BLaER1 treated with 17β-estradiol and CSF1 and Interleukin-3, amounts not matched to agents 10 nM and 100 nM (cell line): ENCODE results near the gene BMP6.

Experiments used
- H3K27ac ChIP-seq, 11 experiments: shearing (Covaris generic); formaldehyde crosslinking; 2 replicates each; pipeline ENCODE4 v1.8.1; 2022
- H3K27me3 ChIP-seq, 11 experiments: shearing (Covaris generic); formaldehyde crosslinking; 2 replicates each; pipeline ENCODE4 v1.8.1; 2022
- H3K36me3 ChIP-seq, 11 experiments: shearing (Covaris generic); formaldehyde crosslinking; 2 replicates each; pipeline ENCODE4 v1.8.1; 2022
- H3K4me1 ChIP-seq, 10 experiments: shearing (Covaris generic); formaldehyde crosslinking; 2 replicates each; pipeline ENCODE4 v1.8.1; 2022
- H3K4me2 ChIP-seq, 11 experiments: shearing (Covaris generic); formaldehyde crosslinking; 2 replicates each; pipeline ENCODE4 v1.8.1; 2022
- H3K4me3 ChIP-seq, 10 experiments: shearing (Covaris generic); formaldehyde crosslinking; 2 replicates each; pipeline ENCODE4 v1.8.1; 2022
- H3K9ac ChIP-seq, 11 experiments: shearing (Covaris generic); formaldehyde crosslinking; 2 replicates each; pipeline ENCODE4 v1.8.1; 2022
- H3K9me3 ChIP-seq, 11 experiments: shearing (Covaris generic); formaldehyde crosslinking; replicated peaks in 1 of 11; 2 replicates each; pipeline ENCODE4 v1.8.1; 2022
- H4K20me1 ChIP-seq, 11 experiments: shearing (Covaris generic); formaldehyde crosslinking; 2 replicates each; pipeline ENCODE4 v1.8.1; 2022
- Cebpa-rat ChIP-seq, 11 experiments: shearing (Covaris generic); IDR thresholded peaks; 2 replicates each; pipeline ENCODE4 v1.8.1; 2022

BMP6 gene

GRCh38 chr6:7909323-7910276, 183.7 kb downstream of the BMP6 start:
- Histone ChIP-seq H3K27me3 (no peaks in the 10 kb centered on the region), H3K27ac (peak overlapping the region; percentile 75 to 90 (median 82); a peak in 21 of 22 replicates), H3K36me3 (peaks cover 6 to 35% (median 18%) of the 10 kb centered on the region in 11 experiments; a peak in 21 of 22 replicates), H3K4me3 (peak overlapping the region; percentile 79 to 92 (median 88)), H3K4me1 (peaks cover 22 to 42% (median 26%) of the 10 kb centered on the region in 10 experiments), H3K9me3 (no peaks in the 10 kb centered on the region), H3K9ac (peak overlapping the region; percentile 86 to 95 (median 90)), H3K4me2 (peak overlapping the region; percentile 88 to 99 (median 97)), H4K20me1 (peaks cover 23 to 53% (median 46%) of the 10 kb centered on the region in 11 experiments)
- TF ChIP-seq Cebpa-rat (IDR thresholded peaks at IDR 0.05) = no peak

- peaks cover 18 to 47% (median 39%) of the 10 kb centered on the region in 11 experiments; a peak in 21 of 22 replicates for H4K20me1 ChIP-seq
- peak overlapping the region; percentile 88 to 99 (median 97); a peak in 21 of 22 replicates for H3K4me2 ChIP-seq
- peaks cover 28 to 49% (median 33%) of the 10 kb centered on the region in 10 experiments for H3K4me1 ChIP-seq
- H3K27ac ChIP-seq = peak overlapping the region; percentile 75 to 90 (median 82); a peak in 21 of 22 replicates
- H3K27me3 ChIP-seq = no peaks in the 10 kb centered on the region
- no peak for TF ChIP-seq Cebpa-rat (IDR thresholded peaks at IDR 0.05)
- peaks cover 0 to 28% (median 12%) of the 10 kb centered on the region in 11 experiments; a peak in 15 of 22 replicates for H3K36me3 ChIP-seq
- peak overlapping the region; percentile 86 to 95 (median 90) for H3K9ac ChIP-seq
- H3K9me3 ChIP-seq = no peaks in the 10 kb centered on the region
- H3K4me3 ChIP-seq = peak overlapping the region; percentile 79 to 92 (median 88)
These were observed 184.4 kb downstream of the BMP6 start for GRCh38 chr6:7910298-7910653.

- H3K9ac ChIP-seq = peak within 1 kb of the TSS; percentile 86 to 95 (median 90)
- TF ChIP-seq Cebpa-rat (IDR thresholded peaks at IDR 0.05) = no peak
- H3K36me3 ChIP-seq = peaks cover 0 to 23% (median 12%) of the 10 kb centered on the region in 11 experiments; a peak in 15 of 22 replicates
- peak within 1 kb of the TSS; percentile 75 to 90 (median 82); a peak in 21 of 22 replicates for H3K27ac ChIP-seq
- no peaks in the 10 kb centered on the region for H3K27me3 ChIP-seq
- H3K4me3 ChIP-seq = peak within 1 kb of the TSS; percentile 79 to 92 (median 88)
- H3K4me2 ChIP-seq = peak within 1 kb of the TSS; percentile 88 to 99 (median 97)
- peaks cover 0 to 1% (median 0%) of the 10 kb centered on the region in 11 experiments; a peak in 2 of 22 replicates for H3K9me3 ChIP-seq
- peaks cover 17 to 41% (median 34%) of the 10 kb centered on the region in 11 experiments; a peak in 20 of 22 replicates for H4K20me1 ChIP-seq
- H3K4me1 ChIP-seq = peaks cover 34 to 54% (median 38%) of the 10 kb centered on the region in 10 experiments
These were observed 184.9 kb downstream of the BMP6 start, which contains the start of gene TXNDC5 for GRCh38 chr6:7910654-7911344. Gene TXNDC5 (minus strand): TSS chr6:7910788. CDS start chr6:7910776, 12 bp downstream.

- Histone ChIP-seq H3K9me3 (peaks cover 0 to 6% (median 4%) of the 10 kb centered on the region in 11 experiments; a peak in 5 of 22 replicates), H3K9ac (peak overlapping the region in 9 of 11 experiments; percentile 86 to 95 (median 90); a peak in 14 of 22 replicates), H3K27ac (peak overlapping the region in 8 of 11 experiments; percentile 75 to 90 (median 86); a peak in 9 of 22 replicates), H3K4me3 (peak overlapping the region in 9 of 10 experiments; percentile 81 to 92 (median 89); a peak in 13 of 20 replicates), H4K20me1 (peaks cover 17 to 36% (median 29%) of the 10 kb centered on the region in 11 experiments; a peak in 20 of 22 replicates), H3K36me3 (peaks cover 0 to 17% (median 11%) of the 10 kb centered on the region in 11 experiments; a peak in 14 of 22 replicates), H3K4me1 (peaks cover 37 to 59% (median 43%) of the 10 kb centered on the region in 10 experiments), H3K27me3 (no peaks in the 10 kb centered on the region), H3K4me2 (peak overlapping the region; percentile 86 to 99 (median 97))
- TF ChIP-seq Cebpa-rat (IDR thresholded peaks at IDR 0.05) = no peak
These were observed 185.4 kb downstream of the BMP6 start for GRCh38 chr6:7911345-7911725.

- Histone ChIP-seq H3K27me3 (no peaks in the 10 kb centered on the region), H3K4me2 (no peak overlapping the region), H4K20me1 (peaks cover 13 to 29% (median 22%) of the 10 kb centered on the region in 11 experiments; a peak in 20 of 22 replicates), H3K36me3 (peaks cover 0 to 11% (median 8%) of the 10 kb centered on the region in 11 experiments; a peak in 14 of 22 replicates), H3K4me3 (no peak overlapping the region), H3K9ac (no peak overlapping the region), H3K4me1 (peaks cover 37 to 61% (median 50%) of the 10 kb centered on the region in 10 experiments), H3K9me3 (peaks cover 0 to 7% (median 4%) of the 10 kb centered on the region in 11 experiments; a peak in 5 of 22 replicates), H3K27ac (no peak overlapping the region)
- TF ChIP-seq Cebpa-rat (IDR thresholded peaks at IDR 0.05) = peak in 1 of 11 experiments; percentile 30; a peak in 1 of 22 replicates
These were observed 186.1 kb downstream of the BMP6 start for GRCh38 chr6:7912024-7912423.

GRCh38 chr6:7912736-7913517, 187.0 kb downstream of the BMP6 start:
- H3K27me3 ChIP-seq = no peaks in the 10 kb centered on the region

GRCh38 chr6:7914311-7914710, 188.4 kb downstream of the BMP6 start:
- peak overlapping the region in 6 of 11 experiments; percentile 72 to 85 (median 78); a peak in 8 of 22 replicates for H3K4me2 ChIP-seq
- H3K36me3 ChIP-seq = no peaks in the 10 kb centered on the region
- H3K4me3 ChIP-seq = no peak overlapping the region
- H3K9me3 ChIP-seq = peaks cover 0 to 7% (median 4%) of the 10 kb centered on the region in 11 experiments; a peak in 5 of 22 replicates
- H3K27ac ChIP-seq = peak overlapping the region in 2 of 11 experiments; percentile 65 to 74; a peak in 1 of 22 replicates
- H4K20me1 ChIP-seq = peaks cover 0 to 6% (median 0%) of the 10 kb centered on the region in 11 experiments; a peak in 7 of 22 replicates
- no peaks in the 10 kb centered on the region for H3K27me3 ChIP-seq
- no peak overlapping the region for H3K9ac ChIP-seq
- peaks cover 15 to 49% (median 41%) of the 10 kb centered on the region in 10 experiments for H3K4me1 ChIP-seq
- TF ChIP-seq Cebpa-rat (IDR thresholded peaks at IDR 0.05) = no peak

More at GRCh38 chr6:7912736-7913517, 187.0 kb downstream of the BMP6 start:
- H3K9me3 ChIP-seq = peaks cover 0 to 7% (median 4%) of the 10 kb centered on the region in 11 experiments; a peak in 5 of 22 replicates
- no peak for TF ChIP-seq Cebpa-rat (IDR thresholded peaks at IDR 0.05)
- no peak overlapping the region for H3K4me3 ChIP-seq
- H3K27ac ChIP-seq = no peak overlapping the region
- peaks cover 0 to 3% (median 0%) of the 10 kb centered on the region in 11 experiments; a peak in 4 of 22 replicates for H3K36me3 ChIP-seq
- H3K4me1 ChIP-seq = peaks cover 29 to 62% (median 54%) of the 10 kb centered on the region in 10 experiments
- peaks cover 5 to 20% (median 13%) of the 10 kb centered on the region in 11 experiments; a peak in 17 of 22 replicates for H4K20me1 ChIP-seq
- no peak overlapping the region for H3K9ac ChIP-seq
- H3K4me2 ChIP-seq = 0 out of 22 replicates have a peak overlapping the region, but pooled peaks of 1 of the 11 experiments have one; percentile 7
